CD4-positive, alpha-beta T cell treated with Interleukin-17A for 4 hours (primary cell): ENCODE data around the gene HSPB9.
"Not testable (repeated sequence)": the region's sequence is repeated elsewhere in the genome, so short reads cannot be mapped to it uniquely, and the experiment has no call there.

ENCODE experiments used
- DNase-seq: peaks from one replicate; pipeline ENCODE4 v3.0.0-alpha.2; 2020; ENCODE audit warnings: mixed read lengths

HSPB9 gene

DNA sequence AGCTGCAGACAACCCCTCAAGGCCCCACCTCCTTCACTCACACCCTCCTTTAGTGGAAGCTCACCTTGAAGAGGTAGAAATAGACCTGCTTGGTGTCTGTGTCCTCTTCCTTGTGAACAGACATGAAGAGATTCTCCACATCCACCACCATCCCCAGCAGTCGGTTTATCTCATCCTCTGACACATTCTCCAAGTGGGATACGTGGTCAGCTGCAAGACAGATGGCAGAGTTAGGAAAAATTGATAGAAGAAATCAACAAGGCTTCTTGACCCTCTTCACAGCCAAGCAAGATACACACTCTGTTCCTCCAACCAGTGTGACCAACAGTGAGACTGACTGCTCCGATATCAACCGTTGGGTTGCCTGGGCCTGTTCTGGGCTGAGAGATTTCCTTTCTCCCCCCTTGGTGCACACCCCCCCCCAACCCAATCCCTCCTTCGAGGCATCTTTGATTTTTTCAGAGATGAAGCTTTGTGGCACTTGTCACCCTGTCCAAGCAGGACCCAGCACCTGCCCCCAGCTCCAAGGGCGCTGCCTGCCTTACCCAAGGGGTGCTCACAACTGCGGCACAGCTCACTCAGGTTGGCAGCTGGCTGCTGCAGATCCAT lies 2.3 kb upstream of the HSPB9 start:
- no peak for DNase-seq

DNA sequence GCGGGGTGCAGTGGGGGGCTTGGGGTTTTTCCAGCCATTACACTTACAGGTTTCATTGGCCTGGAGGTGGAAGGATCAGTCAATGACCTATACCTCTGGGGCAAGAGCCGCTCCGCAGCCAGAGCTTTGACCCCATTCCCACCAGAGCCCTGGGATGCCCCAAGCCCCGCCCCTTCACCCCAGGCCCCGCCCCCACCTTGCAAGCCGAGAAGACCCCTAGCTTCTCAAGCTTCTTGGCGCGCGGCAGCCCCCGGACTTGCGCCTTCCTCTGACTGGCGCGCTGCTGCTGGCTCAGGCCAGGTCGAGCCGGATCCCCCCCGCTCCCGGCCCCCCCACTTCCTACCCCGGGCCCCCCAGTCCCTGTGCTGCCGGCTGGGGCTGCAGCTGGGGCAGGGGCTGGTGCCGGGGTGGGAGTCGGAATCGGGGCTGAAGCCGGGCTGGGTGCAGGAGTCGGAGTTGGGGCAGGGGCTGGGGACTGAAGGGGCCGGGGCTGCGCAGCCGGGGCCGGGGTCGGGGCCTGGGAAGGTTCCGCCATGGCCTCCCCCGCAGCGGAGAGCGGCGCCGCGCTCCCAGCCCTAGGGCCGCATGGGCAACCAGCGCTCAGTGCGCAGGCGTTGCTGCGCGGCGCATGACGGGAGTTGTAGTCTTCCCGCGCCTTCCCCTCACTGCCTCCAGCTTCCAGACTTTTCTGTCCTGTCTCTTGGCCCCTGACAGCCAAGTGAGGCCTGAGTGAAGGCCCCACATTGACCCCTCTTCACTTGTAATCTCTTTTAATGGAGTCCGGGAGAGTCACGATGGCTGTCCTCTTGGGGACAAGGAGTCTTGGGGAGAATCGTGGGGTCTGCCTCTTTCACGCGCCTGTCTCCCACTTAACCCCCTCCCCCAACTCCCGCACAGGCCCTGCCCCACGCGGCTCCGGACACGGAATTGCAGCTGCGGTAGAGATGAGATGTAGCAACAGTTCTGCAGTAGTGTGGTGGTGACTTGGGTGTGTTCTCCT lies 1.5 kb upstream of the HSPB9 start, which contains the start of gene KAT2A:
Gene KAT2A (minus strand): TSS at position 598 of the 1,000 bp plus-strand sequence. CDS start 63 bp downstream, at position 535.
- peak; percentile 85 for DNase-seq

- no peak for DNase-seq
Observed at GRCh38 chr17:42124256-42124655, 1.7 kb downstream of the HSPB9 start.

DNA sequence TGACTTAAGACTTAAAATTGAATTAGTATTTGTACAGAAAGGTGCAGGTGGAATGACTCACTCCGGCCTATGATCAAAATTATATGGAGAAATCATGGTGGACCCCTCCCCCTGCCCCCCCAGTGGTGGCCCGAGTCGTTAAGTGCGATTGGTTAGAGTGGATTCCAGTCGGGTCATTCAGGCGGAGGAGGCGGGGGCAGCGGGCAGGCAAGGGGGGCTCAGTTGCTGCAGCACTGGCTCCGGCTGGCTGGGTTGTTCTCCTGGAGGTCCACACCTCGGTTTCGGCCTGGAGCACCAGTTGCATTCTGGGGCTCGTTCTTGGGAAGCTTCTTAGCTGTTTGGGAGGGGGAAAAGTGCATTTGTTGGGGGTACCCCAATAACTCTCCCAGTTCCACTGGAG lies 3.0 kb downstream of the HSPB9 start:
- DNase-seq, result no peak

DNA sequence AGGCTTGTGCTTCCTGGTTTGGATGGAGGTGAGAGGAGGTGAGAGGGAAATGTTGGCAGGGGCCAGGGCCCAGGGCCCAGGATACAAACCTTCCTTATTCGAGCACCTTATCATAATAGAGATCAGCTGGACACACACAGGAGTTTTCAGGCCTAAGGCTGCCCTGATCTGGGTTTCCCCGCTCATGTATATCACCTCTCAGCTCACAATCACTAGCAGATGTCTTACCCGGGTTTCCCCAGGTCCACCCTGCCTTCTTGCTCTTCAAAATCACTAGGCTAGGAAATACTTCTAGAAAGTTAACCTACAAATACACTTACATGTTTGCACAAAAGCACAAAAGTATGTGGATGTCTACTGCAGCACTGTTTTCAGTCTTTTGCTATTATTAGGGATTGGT lies 4.2 kb downstream of the HSPB9 start:
- no peak for DNase-seq

- DNase-seq, result no peak
Observed at GRCh38 chr17:42127414-42127813, 4.8 kb downstream of the HSPB9 start.

GRCh38 chr17:42129109-42129837 lies 6.7 kb downstream of the HSPB9 start:
- DNase-seq, result no peak

- no peak for DNase-seq
Observed at GRCh38 chr17:42130310-42130936, 7.8 kb downstream of the HSPB9 start.

GRCh38 chr17:42131232-42131631 lies 8.6 kb downstream of the HSPB9 start:
- no peak for DNase-seq

DNA sequence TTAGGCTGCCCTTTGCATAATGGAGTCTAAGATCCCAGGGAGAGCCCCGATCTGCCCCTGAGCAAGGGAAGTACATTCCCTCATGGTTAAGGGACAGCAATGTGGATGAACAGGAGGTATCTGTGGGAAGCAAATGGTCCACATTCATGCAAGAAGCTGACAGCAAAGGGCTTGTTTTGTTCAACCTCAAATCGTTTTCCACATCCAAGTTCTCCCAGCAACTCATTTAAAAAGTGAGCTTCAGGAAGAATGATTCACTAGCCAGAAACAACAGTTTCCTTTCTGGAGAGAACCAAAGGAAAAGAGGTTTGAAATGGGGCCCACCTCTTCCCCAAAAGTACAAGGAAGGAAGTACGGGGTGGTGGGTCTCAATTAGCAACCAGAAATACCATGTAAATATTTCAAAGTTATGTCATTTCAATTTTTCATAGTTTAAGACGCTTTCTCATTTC lies 9.4 kb downstream of the HSPB9 start:
- no peak for DNase-seq

- DNase-seq, result peak; percentile 31
Observed at GRCh38 chr17:42132941-42133340, 10.3 kb downstream of the HSPB9 start.

- DNase-seq, result peak; percentile 73
Observed at GRCh38 chr17:42133461-42134041, 10.9 kb downstream of the HSPB9 start.

- DNase-seq, result no peak
Observed at GRCh38 chr17:42135151-42135550, 12.5 kb downstream of the HSPB9 start.

DNA sequence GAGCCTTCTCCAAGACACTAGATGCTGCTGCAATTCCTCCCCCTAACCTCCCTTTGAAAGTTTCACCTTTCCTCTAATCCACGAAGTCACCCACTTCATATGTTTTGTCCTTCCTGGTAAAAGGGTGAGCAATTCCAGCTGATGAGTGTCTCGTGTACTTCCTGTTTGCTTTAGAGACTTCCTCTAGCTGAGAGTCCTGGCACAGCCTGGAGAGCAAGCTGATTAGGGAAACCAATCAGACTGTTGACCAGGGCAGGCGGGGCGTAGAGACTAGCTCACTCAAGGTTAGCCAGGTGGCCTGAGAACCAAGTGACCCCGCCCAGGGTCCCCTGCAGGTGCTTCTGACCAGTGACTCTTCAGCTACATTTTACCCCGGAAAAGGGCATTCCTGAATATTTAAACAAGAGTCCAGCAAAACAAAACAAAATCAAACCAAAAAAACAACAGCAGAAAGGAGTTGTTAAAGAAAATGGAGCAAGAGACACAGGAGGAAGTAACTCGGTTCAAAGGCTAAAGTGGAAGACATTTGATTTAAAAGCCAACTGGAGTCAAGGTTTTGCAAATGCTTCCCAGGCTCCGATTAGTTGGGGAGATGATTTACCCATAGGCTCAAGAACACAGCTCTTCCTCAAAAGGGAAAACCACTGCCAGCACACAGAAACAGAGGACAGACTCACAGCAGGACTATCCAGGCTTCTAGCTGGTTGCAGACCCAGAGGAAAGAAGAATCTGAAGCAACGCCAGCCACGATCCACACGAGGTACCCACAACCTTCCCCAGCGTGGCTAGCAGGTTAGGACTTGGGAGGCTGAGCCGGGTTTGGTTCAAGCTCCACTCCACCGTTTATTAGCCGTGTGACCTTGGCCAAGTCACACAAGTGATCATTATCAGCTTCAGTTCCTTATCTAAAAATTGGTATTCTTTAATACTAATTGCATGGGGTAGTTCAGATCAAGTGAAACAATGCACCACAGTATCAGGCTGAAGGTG lies 13.4 kb downstream of the HSPB9 start:
- DNase-seq, result peak; percentile 44

- DNase-seq, result no peak
Observed at GRCh38 chr17:42136654-42137051, 14.0 kb downstream of the HSPB9 start.

- no peak for DNase-seq
Observed at GRCh38 chr17:42138749-42139492, 16.3 kb downstream of the HSPB9 start.

DNA sequence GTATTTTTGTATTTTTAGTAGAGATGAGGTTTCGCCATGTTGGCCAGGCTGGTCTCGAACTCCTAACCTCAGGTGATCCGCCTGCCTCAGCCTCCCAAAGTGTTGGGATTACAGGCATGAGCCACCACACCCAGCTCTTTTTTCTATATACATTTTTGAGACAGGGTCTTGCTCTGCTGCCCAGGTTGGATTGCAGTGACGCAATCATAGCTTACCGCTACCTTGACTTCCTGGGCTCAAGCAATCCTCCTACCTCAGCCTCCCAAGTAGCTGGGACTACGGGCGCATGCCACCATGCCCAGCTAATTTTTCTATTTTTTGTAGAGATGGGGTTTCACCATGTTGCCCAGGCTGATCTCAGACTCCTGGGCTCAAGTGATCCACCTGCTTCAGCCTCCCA lies 18.1 kb downstream of the HSPB9 start:
- DNase-seq, result not testable (repeated sequence)

GRCh38 chr17:42141382-42141781 lies 18.8 kb downstream of the HSPB9 start:
- no peak for DNase-seq

DNA sequence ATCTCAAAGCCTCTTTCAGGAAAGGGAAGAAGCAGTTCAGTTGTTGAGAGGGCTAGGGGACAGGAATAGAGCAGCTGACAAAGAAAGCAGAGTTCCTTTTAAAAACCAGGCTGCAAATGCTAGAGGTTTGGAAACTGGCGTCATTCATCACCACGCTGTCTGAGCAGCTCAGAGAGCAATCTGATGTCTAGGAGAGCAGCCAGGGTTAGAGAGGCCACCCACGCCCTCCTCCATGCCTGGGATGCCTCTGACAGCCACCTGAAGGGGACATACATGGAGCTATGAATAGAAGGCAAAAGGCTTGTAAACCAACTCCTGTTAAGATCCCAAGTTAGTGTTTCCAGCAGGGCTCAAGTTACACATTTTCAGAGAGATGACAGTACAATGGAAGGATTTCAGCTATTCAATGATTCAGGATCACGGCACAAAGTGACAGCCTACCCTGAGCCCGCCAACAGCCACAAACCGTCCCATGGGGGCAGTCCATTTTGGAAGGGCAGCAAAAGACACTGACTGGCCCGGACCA lies 19.8 kb downstream of the HSPB9 start:
- DNase-seq, result no peak

GRCh38 chr17:42143138-42143537 lies 20.5 kb downstream of the HSPB9 start:
- not testable (repeated sequence) for DNase-seq
